Immature natural killer cell (primary cell): ENCODE results near the gene ZSCAN32. TPM values are rescaled to one million over a fixed set of nuclear protein-coding genes. Genes with fewer than 3 reads are reported as not detected.

Experiments used
- DNase-seq, 3 donors: peaks; one replicate each; pipeline ENCODE4 v3.0.0; 2022; ENCODE audit warnings: mixed read lengths in 1 of 3
- H3K27ac Mint-ChIP-seq, 6 donors: one replicate each; pipeline ENCODE4 v1.8.0; 2020; ENCODE audit warnings: mixed read lengths in 6 of 6, mild to moderate bottlenecking in 5 of 6, inconsistent platforms in 4 of 6, moderate library complexity in 3 of 6
- H3K27me3 Mint-ChIP-seq, 3 donors: one replicate each; pipeline ENCODE4 v1.8.0; 2020 to 2021; ENCODE audit warnings: low read depth in 3 of 3, mild to moderate bottlenecking in 3 of 3, mixed read lengths in 3 of 3, moderate library complexity in 3 of 3, inconsistent platforms in 1 of 3
- H3K36me3 Mint-ChIP-seq, 3 donors: one replicate each; pipeline ENCODE4 v1.8.0; 2020; ENCODE audit warnings: mixed read lengths in 3 of 3, inconsistent platforms in 2 of 3, mild to moderate bottlenecking in 2 of 3
- H3K4me1 Mint-ChIP-seq, 2 donors: one replicate each; pipeline ENCODE4 v1.8.0; 2020; ENCODE audit warnings: inconsistent platforms in 2 of 2, mild to moderate bottlenecking in 2 of 2, mixed read lengths in 2 of 2, moderate library complexity in 1 of 2
- H3K4me3 Mint-ChIP-seq, 5 donors: one replicate each; pipeline ENCODE4 v1.8.0; 2020; ENCODE audit warnings: mild to moderate bottlenecking in 5 of 5, mixed read lengths in 5 of 5, inconsistent platforms in 3 of 5, moderate library complexity in 3 of 5
- H3K9me3 Mint-ChIP-seq, 6 donors: one replicate each; pipeline ENCODE4 v1.8.0; 2020; ENCODE audit warnings: mild to moderate bottlenecking in 6 of 6, mixed read lengths in 6 of 6, inconsistent platforms in 4 of 6, moderate library complexity in 3 of 6
- polyA plus RNA-seq, 3 donors: library from polyadenylated mRNA; unstranded; fragments of 300-500 nt; fragmentation: Illumina TruSeq; gene quantifications; one replicate each; pipeline ENCODE4 v1.2.3, GENCODE V29; 2021

The ZSCAN32 gene
- polyA plus RNA-seq, 3 donors from 2014 or later = 7.9 to 16.1 (median 8.1) TPM

- H3K9me3 Mint-ChIP-seq = peaks cover 0 to 2% (median 0%) of the 10 kb centered on the region in 6 donors
- no peak for DNase-seq
- peaks cover 0 to 6% (median 0%) of the 10 kb centered on the region in 3 donors for H3K36me3 Mint-ChIP-seq
- peaks cover 0 to 7% (median 6%) of the 10 kb centered on the region in 3 donors for H3K27me3 Mint-ChIP-seq
- H3K4me1 Mint-ChIP-seq = no peaks in the 10 kb centered on the region
- H3K27ac Mint-ChIP-seq = no peak overlapping the region
- no peak overlapping the region for H3K4me3 Mint-ChIP-seq
Observed at GRCh38 chr16:3346041-3346440, 54.8 kb downstream of the ZSCAN32 start.

Other genes starting within 250 kb of the ZSCAN32 start
- not detected for gene OR1F1, start 212.8 kb downstream of the ZSCAN32 start, polyA plus RNA-seq
- 10 to 100 TPM in 1 of 3 donors, 1 to 10 TPM in 2; 6.2 to 14.5 (median 9.8) TPM for gene ZNF200, start 165.8 kb downstream of the ZSCAN32 start, polyA plus RNA-seq
- gene MEFV, start 144.4 kb downstream of the ZSCAN32 start, polyA plus RNA-seq = under 1 TPM in 2 of 3 donors, not detected in 1; 0.32 to 0.46 TPM
- gene ZNF263, start 117.5 kb downstream of the ZSCAN32 start, polyA plus RNA-seq = 10 to 100 TPM; 38.2 to 51.0 (median 42.9) TPM
- gene TIGD7, start 95.6 kb downstream of the ZSCAN32 start, polyA plus RNA-seq = 1 to 10 TPM; 2.9 to 4.6 (median 3.9) TPM
- 10 to 100 TPM; 10.8 to 24.9 (median 20.2) TPM for gene ZNF75A, start 95.5 kb downstream of the ZSCAN32 start, polyA plus RNA-seq
- gene OR2C1, start 45.1 kb downstream of the ZSCAN32 start, polyA plus RNA-seq = under 1 TPM in 1 of 3 donors, not detected in 2; 0.34 TPM
- 10 to 100 TPM in 1 of 3 donors, 1 to 10 TPM in 2; 4.7 to 19.4 (median 8.5) TPM for gene ZNF174, start 211 bp upstream of the ZSCAN32 start, polyA plus RNA-seq
- gene ZNF597, start 42.5 kb upstream of the ZSCAN32 start, polyA plus RNA-seq = 1 to 10 TPM in 2 of 3 donors, under 1 TPM in 1; 0.37 to 1.7 (median 1.2) TPM
- gene NAA60, start 42.7 kb upstream of the ZSCAN32 start, polyA plus RNA-seq = 10 to 100 TPM; 19.1 to 64.9 (median 26.2) TPM
- not detected for gene C16orf90, start 94.5 kb upstream of the ZSCAN32 start, polyA plus RNA-seq
- 10 to 100 TPM in 2 of 3 donors, 1 to 10 TPM in 1; 4.7 to 16.6 (median 10.3) TPM for gene CLUAP1, start 100.0 kb upstream of the ZSCAN32 start, polyA plus RNA-seq
- 10 to 100 TPM; 18.3 to 68.0 (median 24.9) TPM for gene NLRC3, start 176.4 kb upstream of the ZSCAN32 start, polyA plus RNA-seq
- gene SLX4, start 210.6 kb upstream of the ZSCAN32 start, polyA plus RNA-seq = 1 to 10 TPM in 1 of 3 donors, under 1 TPM in 1, not detected in 1; 0.43 to 1.8 TPM